ENCODE measurements around the gene CADM1. TPM values are rescaled to one million over a fixed set of nuclear protein-coding genes. Genes with fewer than 3 reads are reported as not detected.

The CADM1 gene
- total and polyA plus RNA-seq, 2 donors (not counting 1 experiment from before 2014, with no cell fraction given) = 15.4 to 86.0 TPM

DNA sequence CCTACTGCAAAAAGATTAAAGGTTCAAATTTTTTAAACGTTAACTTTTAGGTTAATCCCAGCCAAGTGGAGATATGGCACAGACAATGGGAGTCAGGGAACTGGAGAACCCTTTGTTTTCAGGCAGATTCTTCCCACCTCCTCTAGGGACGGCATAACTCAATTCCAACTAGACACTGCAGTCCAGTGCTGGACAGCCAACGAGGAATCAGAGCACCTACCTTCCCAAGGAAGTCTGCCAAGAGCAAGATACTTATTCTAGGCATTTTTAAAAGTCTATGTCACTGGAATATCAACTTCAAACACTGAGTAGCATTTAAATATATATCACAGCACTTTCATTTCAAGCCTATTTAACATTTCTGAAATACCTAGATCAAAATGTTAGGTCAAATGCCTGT lies 7.3 kb downstream of the CADM1 start:
- Histone ChIP-seq H3K4me1 (ENCODE audit: control insufficient read depth, extremely low read depth, insufficient read depth, low read length) (no peaks in the 10 kb centered on the region), H3K27ac (ENCODE audit: insufficient read depth, low read length) (no peak overlapping the region), H3K9ac (ENCODE audit: insufficient read depth, low read length) (no peak overlapping the region), H3K27me3 (ENCODE audit: control insufficient read depth, insufficient read depth, low read length) (no peaks in the 10 kb centered on the region), H3K79me2 (ENCODE audit: control insufficient read depth, insufficient read depth, low read length) (no peaks in the 10 kb centered on the region), H3K36me3 (ENCODE audit: control insufficient read depth, insufficient read depth, low read length) (no peaks in the 10 kb centered on the region), H4K20me1 (ENCODE audit: control insufficient read depth, extremely low read depth, insufficient read depth, low read length) (peaks cover 2% of the 10 kb centered on the region), H3K4me2 (ENCODE audit: extremely low read depth, insufficient read depth, low read length) (no peak overlapping the region), H2AFZ (ENCODE audit: low read length) (no peak overlapping the region), H3K9me3 (ENCODE audit: control insufficient read depth, insufficient read depth, low read depth, low read length) (no peaks in the 10 kb centered on the region), H3K4me3 (replicated peaks in 1 of 4; ENCODE audit: control extremely low read depth in 1 of 4, insufficient read depth in 1 of 4, low read depth in 3 of 4, low read length in 4 of 4) (no peak overlapping the region)
- TF ChIP-seq, protein P1, sequence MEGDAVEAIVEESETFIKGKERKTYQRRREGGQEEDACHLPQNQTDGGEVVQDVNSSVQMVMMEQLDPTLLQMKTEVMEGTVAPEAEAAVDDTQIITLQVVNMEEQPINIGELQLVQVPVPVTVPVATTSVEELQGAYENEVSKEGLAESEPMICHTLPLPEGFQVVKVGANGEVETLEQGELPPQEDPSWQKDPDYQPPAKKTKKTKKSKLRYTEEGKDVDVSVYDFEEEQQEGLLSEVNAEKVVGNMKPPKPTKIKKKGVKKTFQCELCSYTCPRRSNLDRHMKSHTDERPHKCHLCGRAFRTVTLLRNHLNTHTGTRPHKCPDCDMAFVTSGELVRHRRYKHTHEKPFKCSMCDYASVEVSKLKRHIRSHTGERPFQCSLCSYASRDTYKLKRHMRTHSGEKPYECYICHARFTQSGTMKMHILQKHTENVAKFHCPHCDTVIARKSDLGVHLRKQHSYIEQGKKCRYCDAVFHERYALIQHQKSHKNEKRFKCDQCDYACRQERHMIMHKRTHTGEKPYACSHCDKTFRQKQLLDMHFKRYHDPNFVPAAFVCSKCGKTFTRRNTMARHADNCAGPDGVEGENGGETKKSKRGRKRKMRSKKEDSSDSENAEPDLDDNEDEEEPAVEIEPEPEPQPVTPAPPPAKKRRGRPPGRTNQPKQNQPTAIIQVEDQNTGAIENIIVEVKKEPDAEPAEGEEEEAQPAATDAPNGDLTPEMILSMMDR (conservative IDR thresholded peaks at IDR 0.05 in 1 of 2, IDR thresholded peaks at IDR 0.05 in 1 of 2; ENCODE audit: low read depth in 1 of 2, low read length in 2 of 2) = no peak
- no peak for TF ChIP-seq EZH2 (IDR thresholded peaks at IDR 0.05; ENCODE audit: low read length, missing control alignments)
- DNase-seq (ENCODE audit: low read depth in 2 of 2) = peak in 1 of 2 donors; percentile 68

DNA sequence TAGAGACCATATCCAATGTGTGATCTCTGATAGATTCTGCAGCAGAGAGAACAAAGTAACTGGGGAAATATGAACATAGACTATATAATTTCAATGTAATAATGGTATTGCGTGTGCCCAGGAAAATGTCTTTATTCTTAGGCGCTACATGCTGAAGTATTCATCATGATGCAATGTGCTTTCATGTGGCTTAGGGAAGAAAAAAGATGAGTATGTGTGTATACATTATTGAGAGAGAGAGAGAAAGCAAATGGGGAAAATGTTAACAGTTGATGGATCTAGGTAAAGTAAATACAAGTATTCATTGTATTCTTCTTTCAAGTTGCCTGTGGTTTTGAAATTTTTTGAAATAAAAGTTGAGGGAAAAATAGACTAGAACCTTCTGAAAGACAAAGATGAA lies 10.3 kb downstream of the CADM1 start:
- H3K79me2 ChIP-seq (ENCODE audit: control insufficient read depth, insufficient read depth, low read length) = no peaks in the 10 kb centered on the region
- H3K4me3 ChIP-seq (replicated peaks in 1 of 4; ENCODE audit: control extremely low read depth in 1 of 4, insufficient read depth in 1 of 4, low read depth in 3 of 4, low read length in 4 of 4) = no peak overlapping the region
- H3K4me2 ChIP-seq (ENCODE audit: extremely low read depth, insufficient read depth, low read length) = no peak overlapping the region
- no peak overlapping the region for H2AFZ ChIP-seq (ENCODE audit: low read length)
- TF ChIP-seq EZH2 (IDR thresholded peaks at IDR 0.05; ENCODE audit: low read length, missing control alignments) = no peak
- TF ChIP-seq, protein P1 (conservative IDR thresholded peaks at IDR 0.05 in 1 of 2, IDR thresholded peaks at IDR 0.05 in 1 of 2; ENCODE audit: low read depth in 1 of 2, low read length in 2 of 2) = no peak
- H3K27me3 ChIP-seq (ENCODE audit: control insufficient read depth, insufficient read depth, low read length) = no peaks in the 10 kb centered on the region
- H3K9me3 ChIP-seq (ENCODE audit: control insufficient read depth, insufficient read depth, low read depth, low read length) = no peaks in the 10 kb centered on the region
- peak in 1 of 2 donors; percentile 13 for DNase-seq (ENCODE audit: low read depth in 2 of 2)
- H4K20me1 ChIP-seq (ENCODE audit: control insufficient read depth, extremely low read depth, insufficient read depth, low read length) = peaks cover 2% of the 10 kb centered on the region
- no peak overlapping the region for H3K9ac ChIP-seq (ENCODE audit: insufficient read depth, low read length)
- no peaks in the 10 kb centered on the region for H3K4me1 ChIP-seq (ENCODE audit: control insufficient read depth, extremely low read depth, insufficient read depth, low read length)
- H3K36me3 ChIP-seq (ENCODE audit: control insufficient read depth, insufficient read depth, low read length) = no peaks in the 10 kb centered on the region
- H3K27ac ChIP-seq (ENCODE audit: insufficient read depth, low read length) = no peak overlapping the region

DNA sequence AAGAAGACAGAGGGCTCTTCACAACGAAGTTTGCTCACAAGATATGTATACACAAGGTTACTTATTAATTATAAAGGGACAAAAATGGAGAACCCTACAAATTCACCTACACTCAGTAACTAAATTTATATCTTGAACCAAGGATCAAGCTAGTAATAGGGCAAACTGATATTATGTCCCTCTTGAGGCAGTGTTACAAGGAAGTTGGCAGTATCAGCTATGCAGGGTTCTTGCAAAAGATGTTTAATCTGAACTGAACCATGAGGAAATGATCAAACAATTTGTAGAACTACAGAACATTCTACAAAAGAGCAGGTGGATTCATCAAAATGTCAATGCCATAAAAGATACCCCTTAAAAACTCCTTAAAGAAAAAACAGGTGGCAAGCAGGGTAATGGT lies 10.7 kb downstream of the CADM1 start:
- DNase-seq (ENCODE audit: low read depth in 2 of 2) = no peak
- Histone ChIP-seq H3K4me2 (ENCODE audit: extremely low read depth, insufficient read depth, low read length) (no peak overlapping the region), H3K27ac (ENCODE audit: insufficient read depth, low read length) (no peak overlapping the region), H4K20me1 (ENCODE audit: control insufficient read depth, extremely low read depth, insufficient read depth, low read length) (peaks cover 2% of the 10 kb centered on the region), H3K9me3 (ENCODE audit: control insufficient read depth, insufficient read depth, low read depth, low read length) (no peaks in the 10 kb centered on the region), H3K9ac (ENCODE audit: insufficient read depth, low read length) (no peak overlapping the region), H2AFZ (ENCODE audit: low read length) (no peak overlapping the region), H3K36me3 (ENCODE audit: control insufficient read depth, insufficient read depth, low read length) (no peaks in the 10 kb centered on the region), H3K4me1 (ENCODE audit: control insufficient read depth, extremely low read depth, insufficient read depth, low read length) (no peaks in the 10 kb centered on the region), H3K27me3 (ENCODE audit: control insufficient read depth, insufficient read depth, low read length) (no peaks in the 10 kb centered on the region), H3K4me3 (replicated peaks in 1 of 4; ENCODE audit: control extremely low read depth in 1 of 4, insufficient read depth in 1 of 4, low read depth in 3 of 4, low read length in 4 of 4) (no peak overlapping the region), H3K79me2 (ENCODE audit: control insufficient read depth, insufficient read depth, low read length) (no peaks in the 10 kb centered on the region)
- TF ChIP-seq, protein P1 (conservative IDR thresholded peaks at IDR 0.05 in 1 of 2, IDR thresholded peaks at IDR 0.05 in 1 of 2; ENCODE audit: low read depth in 1 of 2, low read length in 2 of 2) = no peak
- TF ChIP-seq EZH2 (IDR thresholded peaks at IDR 0.05; ENCODE audit: low read length, missing control alignments) = no peak
